ENCODE results near the gene ZNF792. TPM values are rescaled to one million over a fixed set of nuclear protein-coding genes. Genes with fewer than 3 reads are reported as not detected.
A peak's percentile ranks its signal among the peaks of the same experiment; 100 is the strongest.
"Not testable (repeated sequence)": the region's sequence is repeated elsewhere in the genome, so short reads cannot be mapped to it uniquely, and the experiment has no call there.

Gene ZNF792
- total RNA-seq, 2 donors from 2014 or later, result 8.3 to 9.1 TPM

DNA sequence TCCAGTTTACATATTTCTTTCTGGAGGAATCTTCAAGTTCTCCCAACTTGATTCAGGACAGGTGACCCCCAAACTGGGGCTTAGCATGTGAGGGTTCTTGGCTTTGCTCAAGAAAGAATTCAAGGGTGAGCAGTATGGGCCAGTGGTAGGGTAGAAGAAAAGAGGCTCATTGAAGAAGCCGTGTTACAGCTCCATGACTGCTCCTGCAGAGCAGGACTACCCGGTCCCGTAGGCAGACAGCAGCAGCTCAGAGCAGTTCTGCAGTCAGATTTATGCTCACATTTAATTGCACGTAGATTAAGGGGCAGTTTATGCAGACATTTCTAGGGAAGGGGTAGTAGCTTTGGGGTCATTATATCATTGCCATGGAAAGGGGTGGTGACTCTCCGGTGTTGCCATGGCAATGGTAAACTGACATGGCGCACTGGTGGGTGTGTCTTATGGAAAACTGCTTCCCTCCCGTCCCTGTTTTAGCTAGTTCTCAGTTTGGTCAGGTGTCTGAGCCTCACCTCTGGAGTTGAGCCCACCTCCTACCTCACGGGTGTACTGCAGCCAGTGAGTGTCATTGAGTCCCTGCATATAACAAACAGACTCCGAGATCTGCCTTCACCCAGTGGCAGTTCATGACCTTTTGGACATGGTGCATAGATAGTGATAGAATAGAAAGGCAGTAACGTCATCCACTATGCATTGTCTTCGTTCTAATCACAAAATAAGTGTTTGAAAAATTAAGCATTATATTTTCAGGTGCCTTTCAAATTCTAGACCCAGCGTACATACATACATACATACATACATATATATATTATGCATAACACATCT lies 16.0 kb upstream of the ZNF792 start:
- peaks cover 16% of the 10 kb centered on the region for H3K4me1 Mint-ChIP-seq (ENCODE audit: low read depth)
- DNase-seq, result no peak
- no peak for ATAC-seq (replicated peaks in 1 of 2)

GRCh38 chr19:34976611-34977010 lies 12.6 kb upstream of the ZNF792 start:
- H3K27me3 Mint-ChIP-seq (ENCODE audit: low read depth), result no peaks in the 10 kb centered on the region
- no peak overlapping the region for H3K27ac Mint-ChIP-seq
- peaks cover 7 to 13% of the 10 kb centered on the region in 2 donors for H3K36me3 Mint-ChIP-seq (ENCODE audit: insufficient read depth in 2 of 2)
- H3K4me1 Mint-ChIP-seq (ENCODE audit: low read depth), result peaks cover 34% of the 10 kb centered on the region
- peaks cover 4 to 5% of the 10 kb centered on the region in 2 donors for H3K9me3 Mint-ChIP-seq
- DNase-seq, result no peak
- no peak for ATAC-seq (replicated peaks in 1 of 2)
- H3K4me3 Mint-ChIP-seq, result no peak overlapping the region

More for the DNA sequence above, 16.0 kb upstream of the ZNF792 start:
- Mint-ChIP-seq H3K9me3 (peaks cover 4 to 7% of the 10 kb centered on the region in 2 donors), H3K4me3 (no peak overlapping the region), H3K27me3 (ENCODE audit: low read depth) (no peaks in the 10 kb centered on the region), H3K27ac (no peak overlapping the region), H3K36me3 (ENCODE audit: insufficient read depth in 2 of 2) (peaks cover 6 to 16% of the 10 kb centered on the region in 2 donors)

- Mint-ChIP-seq H3K27me3 (ENCODE audit: low read depth) (no peaks in the 10 kb centered on the region), H3K36me3 (ENCODE audit: insufficient read depth in 2 of 2) (peaks cover 7 to 13% of the 10 kb centered on the region in 2 donors), H3K4me1 (ENCODE audit: low read depth) (peaks cover 34% of the 10 kb centered on the region), H3K27ac (peak overlapping the region; percentile 22), H3K4me3 (peak overlapping the region; percentile 31 to 59), H3K9me3 (peaks cover 4 to 5% of the 10 kb centered on the region in 2 donors)
- DNase-seq (no peak), ATAC-seq (replicated peaks in 1 of 2) (no peak)
Measured at GRCh38 chr19:34975056-34975455, 11.0 kb upstream of the ZNF792 start.

- Mint-ChIP-seq H3K4me3 (peak overlapping the region; percentile 31 to 59), H3K36me3 (ENCODE audit: insufficient read depth in 2 of 2) (peaks cover 7 to 13% of the 10 kb centered on the region in 2 donors), H3K27ac (peak overlapping the region; percentile 22), H3K9me3 (peaks cover 4 to 5% of the 10 kb centered on the region in 2 donors), H3K27me3 (ENCODE audit: low read depth) (no peaks in the 10 kb centered on the region), H3K4me1 (ENCODE audit: low read depth) (peaks cover 34% of the 10 kb centered on the region)
- no peak for ATAC-seq (replicated peaks in 1 of 2)
- no peak for DNase-seq
Measured at GRCh38 chr19:34974646-34975045, 10.6 kb upstream of the ZNF792 start.

GRCh38 chr19:34972163-34972705 lies 8.2 kb upstream of the ZNF792 start:
- H3K4me1 Mint-ChIP-seq (ENCODE audit: low read depth), result peaks cover 34% of the 10 kb centered on the region
- peaks cover 7 to 13% of the 10 kb centered on the region in 2 donors for H3K36me3 Mint-ChIP-seq (ENCODE audit: insufficient read depth in 2 of 2)
- no peak for ATAC-seq (replicated peaks in 1 of 2)
- H3K4me3 Mint-ChIP-seq, result no peak overlapping the region
- DNase-seq, result no peak
- peaks cover 7 to 8% of the 10 kb centered on the region in 2 donors for H3K9me3 Mint-ChIP-seq
- no peaks in the 10 kb centered on the region for H3K27me3 Mint-ChIP-seq (ENCODE audit: low read depth)
- H3K27ac Mint-ChIP-seq, result no peak overlapping the region

- not testable (repeated sequence) for H3K27ac Mint-ChIP-seq; H3K27me3 Mint-ChIP-seq (ENCODE audit: low read depth); DNase-seq; H3K36me3 Mint-ChIP-seq (ENCODE audit: insufficient read depth in 2 of 2); H3K4me3 Mint-ChIP-seq; H3K9me3 Mint-ChIP-seq; ATAC-seq (replicated peaks in 1 of 2)
- peaks cover 23% of the 10 kb centered on the region for H3K4me1 Mint-ChIP-seq (ENCODE audit: low read depth)
Measured at GRCh38 chr19:34970185-34970780, 6.3 kb upstream of the ZNF792 start.

GRCh38 chr19:34969721-34970120 lies 5.7 kb upstream of the ZNF792 start:
- ATAC-seq (replicated peaks in 1 of 2) (no peak), DNase-seq (no peak)
- no peaks in the 10 kb centered on the region for H3K27me3 Mint-ChIP-seq (ENCODE audit: low read depth)
- no peak overlapping the region for H3K27ac Mint-ChIP-seq
- H3K4me3 Mint-ChIP-seq, result no peak overlapping the region
- H3K4me1 Mint-ChIP-seq (ENCODE audit: low read depth), result peaks cover 17% of the 10 kb centered on the region
- peaks cover 3 to 4% of the 10 kb centered on the region in 2 donors for H3K9me3 Mint-ChIP-seq
- peaks cover 4 to 5% of the 10 kb centered on the region in 2 donors for H3K36me3 Mint-ChIP-seq (ENCODE audit: insufficient read depth in 2 of 2)

DNA sequence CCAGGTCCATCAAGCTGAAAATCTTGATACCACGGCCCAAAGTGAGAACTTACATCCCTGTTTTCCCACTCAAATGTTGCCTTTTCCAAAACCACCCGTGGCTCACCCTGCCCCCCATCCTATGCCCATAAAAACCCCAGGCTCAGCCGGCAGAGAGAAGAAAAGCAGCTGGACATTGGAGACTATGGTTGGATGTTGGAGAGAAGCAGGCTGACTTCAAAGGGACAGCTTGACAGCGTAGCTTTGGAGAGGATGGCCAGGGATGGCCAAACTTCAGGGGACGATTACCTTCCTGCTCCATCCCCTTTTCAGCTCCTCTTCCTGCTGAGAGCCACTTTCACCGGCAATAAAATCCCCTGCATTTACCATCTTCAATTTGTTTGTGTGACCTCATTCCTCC lies 3.5 kb upstream of the ZNF792 start:
- peaks cover 9% of the 10 kb centered on the region for H3K4me1 Mint-ChIP-seq (ENCODE audit: low read depth)
- DNase-seq, result no peak
- ATAC-seq (replicated peaks in 1 of 2), result no peak
- H3K4me3 Mint-ChIP-seq, result no peak overlapping the region
- H3K27ac Mint-ChIP-seq, result no peak overlapping the region
- peaks cover 3 to 11% of the 10 kb centered on the region in 2 donors for H3K9me3 Mint-ChIP-seq
- H3K27me3 Mint-ChIP-seq (ENCODE audit: low read depth), result no peaks in the 10 kb centered on the region
- H3K36me3 Mint-ChIP-seq (ENCODE audit: insufficient read depth in 2 of 2), result peaks cover 13 to 14% of the 10 kb centered on the region in 2 donors

- peaks cover 13 to 21% of the 10 kb centered on the region in 2 donors for H3K9me3 Mint-ChIP-seq
- H3K4me3 Mint-ChIP-seq; DNase-seq; H3K27me3 Mint-ChIP-seq (ENCODE audit: low read depth); ATAC-seq (replicated peaks in 1 of 2): not testable (repeated sequence)
- H3K36me3 Mint-ChIP-seq (ENCODE audit: insufficient read depth in 2 of 2), result peaks cover 28 to 30% of the 10 kb centered on the region in 2 donors
- peak overlapping the region; percentile 59 for H3K27ac Mint-ChIP-seq
- peaks cover 25% of the 10 kb centered on the region for H3K4me1 Mint-ChIP-seq (ENCODE audit: low read depth)
Measured at GRCh38 chr19:34965505-34965904, 1.5 kb upstream of the ZNF792 start.

DNA sequence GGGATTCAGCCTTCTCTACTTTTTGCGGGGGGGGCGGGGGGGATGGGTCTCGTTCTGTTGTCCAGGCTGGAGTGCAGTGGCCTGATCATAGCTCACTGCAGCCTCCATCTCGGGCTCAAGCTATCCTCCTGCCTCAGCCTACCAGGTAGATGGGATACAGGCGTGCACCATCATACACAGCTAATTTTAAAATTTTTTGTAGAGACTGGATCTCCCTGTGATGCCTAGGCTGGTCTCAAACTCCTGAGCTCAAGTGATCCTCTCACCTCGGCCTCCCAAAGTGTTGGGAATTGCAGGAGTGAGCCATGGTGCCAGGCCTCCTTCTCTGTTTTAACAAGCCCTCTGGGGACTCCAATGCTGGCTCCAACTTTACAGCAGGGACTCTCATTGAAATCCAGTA lies 569 bp upstream of the ZNF792 start:
- Mint-ChIP-seq H3K4me1 (ENCODE audit: low read depth) (peaks cover 25% of the 10 kb centered on the region), H3K9me3 (peaks cover 18 to 29% of the 10 kb centered on the region in 2 donors), H3K27me3 (ENCODE audit: low read depth) (no peaks in the 10 kb centered on the region), H3K27ac (no peak overlapping the region), H3K4me3 (peak overlapping the region; percentile 79 to 98), H3K36me3 (ENCODE audit: insufficient read depth in 2 of 2) (peaks cover 37 to 39% of the 10 kb centered on the region in 2 donors)
- DNase-seq (no peak), ATAC-seq (replicated peaks in 1 of 2) (no peak)

GRCh38 chr19:34962687-34963572 lies 1.1 kb downstream of the ZNF792 start:
- H3K36me3 Mint-ChIP-seq (ENCODE audit: insufficient read depth in 2 of 2), result peaks cover 54 to 56% of the 10 kb centered on the region in 2 donors

GRCh38 chr19:34961775-34962686 lies 2.0 kb downstream of the ZNF792 start:
- Mint-ChIP-seq H3K9me3 (peaks cover 20 to 37% of the 10 kb centered on the region in 2 donors), H3K4me1 (ENCODE audit: low read depth) (peaks cover 25% of the 10 kb centered on the region), H3K27me3 (ENCODE audit: low read depth) (no peaks in the 10 kb centered on the region), H3K36me3 (ENCODE audit: insufficient read depth in 2 of 2) (peaks cover 61% of the 10 kb centered on the region in 2 donors), H3K27ac (peak overlapping the region; percentile 21), H3K4me3 (peak overlapping the region; percentile 98)
- DNase-seq, result no peak
- no peak for ATAC-seq (replicated peaks in 1 of 2)

More at GRCh38 chr19:34962687-34963572, 1.1 kb downstream of the ZNF792 start:
- DNase-seq (no peak), ATAC-seq (replicated peaks in 1 of 2) (peak in 1 of 2 donors; percentile 14)
- Mint-ChIP-seq H3K27me3 (ENCODE audit: low read depth) (no peaks in the 10 kb centered on the region), H3K27ac (peak overlapping the region; percentile 21), H3K4me1 (ENCODE audit: low read depth) (peaks cover 25% of the 10 kb centered on the region), H3K4me3 (peak overlapping the region; percentile 98), H3K9me3 (peaks cover 19 to 37% of the 10 kb centered on the region in 2 donors)
